Endodermal cell (in vitro differentiated cells): ENCODE data around the gene HOXD13. TPM values are rescaled to one million over a fixed set of nuclear protein-coding genes. Genes with fewer than 3 reads are reported as not detected.
A peak's percentile ranks its signal among the peaks of the same experiment; 100 is the strongest.

Experiments used
- DNase-seq: peaks from one replicate; pipeline ENCODE4 v3.0.0-alpha.2; 2017
- H3K27ac ChIP-seq: 2 replicates; pipeline ENCODE4 v1.5.1; 2013; ENCODE audit warnings: mild to moderate bottlenecking, low read depth, low read length, moderate library complexity
- H3K27me3 ChIP-seq: 2 replicates; pipeline ENCODE4 v1.6.1; 2013; ENCODE audit warnings: mild to moderate bottlenecking, low read length, moderate library complexity; ENCODE audit not compliant: insufficient read depth, control insufficient read depth, poor library complexity, severe bottlenecking
- H3K36me3 ChIP-seq: 2 replicates; pipeline ENCODE4 v1.7.0; 2013; ENCODE audit warnings: mild to moderate bottlenecking, low read length, moderate library complexity; ENCODE audit not compliant: control insufficient read depth, insufficient read depth
- H3K4me1 ChIP-seq: one replicate; pipeline ENCODE4 v1.7.0; 2013; ENCODE audit warnings: low read length; ENCODE audit not compliant: control insufficient read depth, insufficient read depth
- H3K4me3 ChIP-seq: 2 replicates; pipeline ENCODE4 v1.5.1; 2013; ENCODE audit warnings: mild to moderate bottlenecking, low read length, moderate library complexity
- H3K9ac ChIP-seq: 2 replicates; pipeline ENCODE4 v1.6.1; 2013; ENCODE audit warnings: mild to moderate bottlenecking, low read length, moderate library complexity; ENCODE audit not compliant: poor library complexity, severe bottlenecking; ENCODE audit errors: extremely low read depth
- H3K9me3 ChIP-seq: 2 replicates; pipeline ENCODE4 v1.6.1; 2013; ENCODE audit warnings: mild to moderate bottlenecking, low read length, moderate library complexity; ENCODE audit not compliant: control insufficient read depth
- H3K27ac Mint-ChIP-seq: 2 replicates; pipeline ENCODE4 v1.8.0; 2020; ENCODE audit warnings: mixed read lengths
- H3K27me3 Mint-ChIP-seq: 2 replicates; pipeline ENCODE4 v1.8.0; 2021; ENCODE audit warnings: mild to moderate bottlenecking, mixed read lengths; ENCODE audit not compliant: insufficient read depth
- H3K36me3 Mint-ChIP-seq: 2 replicates; pipeline ENCODE4 v1.8.0; 2020; ENCODE audit warnings: low read depth, mixed read lengths
- H3K4me1 Mint-ChIP-seq: 2 replicates; pipeline ENCODE4 v1.8.0; 2020; ENCODE audit warnings: mixed read lengths
- H3K4me3 Mint-ChIP-seq: 2 replicates; pipeline ENCODE4 v1.8.0; 2020; ENCODE audit warnings: mild to moderate bottlenecking, moderate library complexity, mixed read lengths
- H3K9me3 Mint-ChIP-seq: 2 replicates; pipeline ENCODE4 v1.8.0; 2020; ENCODE audit warnings: mild to moderate bottlenecking, mixed read lengths
- CTCF ChIP-seq: fragments of 200-600 bp; sonication (generic); conservative IDR thresholded peaks from 2 replicates; pipeline ENCODE4 v1.5.0; 2021; ENCODE audit warnings: antibody characterized with exemption, mild to moderate bottlenecking
- WGBS, 2 experiments: methylation state at CpG; one replicate each; pipeline versions ENCODE4 v1.1.5 to v1.1.7; 2013; ENCODE audit warnings: missing lambda C conversion rate in 2 of 2, mixed read lengths in 1 of 2; ENCODE audit not compliant: insufficient coverage in 1 of 2, insufficient read length in 1 of 2; 5-methylcytosine and 5-hydroxymethylcytosine counted together
- total RNA-seq, 2 donors: library from RNA; stranded (reverse); fragmentation: NEBNext Ultra II Directional in 1 of 2; extraction: Animal tissue kit (Norgen Biotek cat#: 25700) in 1 of 2; gene quantifications; 2 replicates in 1 of 2; 3 replicates in 1 of 2; pipeline ENCODE4 v1.2.1, GENCODE V29; 2021

HOXD13 gene
- total RNA-seq, 2 donors from 2014 or later = 0.11 to 0.40 TPM

GRCh38 chr2:176071330-176072291, 20.9 kb upstream of the HOXD13 start:
- H3K4me1 ChIP-seq = no peaks in the 10 kb centered on the region
- Mint-ChIP-seq H3K4me1 (peaks cover 7% of the 10 kb centered on the region), H3K36me3 (no peaks in the 10 kb centered on the region), H3K4me3 (no peak overlapping the region), H3K27ac (no peak overlapping the region), H3K9me3 (peaks cover 4% of the 10 kb centered on the region), H3K27me3 (peaks cover 100% of the 10 kb centered on the region)
- TF ChIP-seq CTCF = no peak
- H3K27ac ChIP-seq = no peak overlapping the region
- H3K36me3 ChIP-seq = no peaks in the 10 kb centered on the region
- no peak overlapping the region for H3K9ac ChIP-seq
- WGBS, 2 experiments = 90 to 92% methylated on average over 34 to 58 of the region's 58 CpGs
- H3K27me3 ChIP-seq = peaks cover 92% of the 10 kb centered on the region
- H3K4me3 ChIP-seq = no peak overlapping the region
- DNase-seq = no peak
- H3K9me3 ChIP-seq = peaks cover 4% of the 10 kb centered on the region

- TF ChIP-seq CTCF = no peak
- Histone ChIP-seq H3K36me3 (no peaks in the 10 kb centered on the region), H3K4me1 (no peaks in the 10 kb centered on the region), H3K9ac (no peak overlapping the region), H3K27ac (no peak overlapping the region), H3K9me3 (peaks cover 4% of the 10 kb centered on the region), H3K4me3 (no peak overlapping the region), H3K27me3 (peaks cover 92% of the 10 kb centered on the region)
- Mint-ChIP-seq H3K36me3 (no peaks in the 10 kb centered on the region), H3K27me3 (peaks cover 100% of the 10 kb centered on the region), H3K27ac (no peak overlapping the region), H3K4me1 (peaks cover 7% of the 10 kb centered on the region), H3K9me3 (peaks cover 4% of the 10 kb centered on the region), H3K4me3 (no peak overlapping the region)
- DNase-seq = no peak
- WGBS, 2 experiments = 90 to 92% methylated on average over 3 to 5 of the region's 5 CpGs
These were observed 20.2 kb upstream of the HOXD13 start for GRCh38 chr2:176072292-176072669.

GRCh38 chr2:176072951-176073904, 19.3 kb upstream of the HOXD13 start:
- Mint-ChIP-seq H3K27ac (no peak overlapping the region), H3K9me3 (peaks cover 4% of the 10 kb centered on the region), H3K27me3 (peaks cover 98% of the 10 kb centered on the region), H3K4me1 (peaks cover 7% of the 10 kb centered on the region), H3K4me3 (no peak overlapping the region), H3K36me3 (no peaks in the 10 kb centered on the region)
- Histone ChIP-seq H3K4me3 (no peak overlapping the region), H3K9me3 (peaks cover under 1% of the 10 kb centered on the region), H3K4me1 (no peaks in the 10 kb centered on the region), H3K36me3 (no peaks in the 10 kb centered on the region), H3K27ac (no peak overlapping the region), H3K9ac (no peak overlapping the region), H3K27me3 (peaks cover 99% of the 10 kb centered on the region)
- peak; percentile 65 for DNase-seq
- peak; percentile 43 for TF ChIP-seq CTCF
- WGBS, 2 experiments = 82 to 85% methylated on average over 16 to 29 of the region's 29 CpGs
